KOPT-K1 (cell line): ENCODE data around the gene PI3.

ENCODE experiments used
- H3K27ac ChIP-seq: fragments of 200-600 bp; sonication (generic); 2 replicates; pipeline ENCODE4 v1.5.1; 2016; ENCODE audit warnings: antibody characterized with exemption, mild to moderate bottlenecking, low read depth, low read length; ENCODE audit not compliant: poor library complexity, severe bottlenecking
- H3K36me3 ChIP-seq: fragments of 200-600 bp; sonication (generic); 2 replicates; pipeline ENCODE4 v1.5.1; 2017; ENCODE audit warnings: antibody characterized with exemption, mild to moderate bottlenecking, low read length, moderate library complexity; ENCODE audit not compliant: insufficient read depth
- H3K9me3 ChIP-seq: fragments of 200-600 bp; sonication (generic); 2 replicates; pipeline ENCODE4 v1.5.1; 2017; ENCODE audit warnings: antibody characterized with exemption, low read length, mild to moderate bottlenecking; ENCODE audit not compliant: insufficient read depth, poor library complexity, severe bottlenecking

The PI3 gene

GRCh38 chr20:45212836-45213235, 38.1 kb downstream of the PI3 start:
- Histone ChIP-seq H3K9me3 (no peaks in the 10 kb centered on the region), H3K27ac (no peak overlapping the region), H3K36me3 (no peaks in the 10 kb centered on the region)

GRCh38 chr20:45218124-45218523, 43.4 kb downstream of the PI3 start:
- no peaks in the 10 kb centered on the region for H3K36me3 ChIP-seq
- H3K9me3 ChIP-seq = no peaks in the 10 kb centered on the region
- H3K27ac ChIP-seq = no peak overlapping the region

GRCh38 chr20:45218636-45219035, 43.9 kb downstream of the PI3 start:
- H3K9me3 ChIP-seq = no peaks in the 10 kb centered on the region
- no peaks in the 10 kb centered on the region for H3K36me3 ChIP-seq
- H3K27ac ChIP-seq = no peak overlapping the region

GRCh38 chr20:45221076-45221475, 46.4 kb downstream of the PI3 start, which contains the start of gene SEMG2:
TSS of gene SEMG2 (plus strand) at chr20:45221373. CDS start at chr20:45221390, 17 bp downstream.
- H3K27ac ChIP-seq = no peak within 1 kb of the TSS
- H3K9me3 ChIP-seq = no peaks in the 10 kb centered on the region
- H3K36me3 ChIP-seq = no peaks in the 10 kb centered on the region

- Histone ChIP-seq H3K9me3 (no peaks in the 10 kb centered on the region), H3K36me3 (no peaks in the 10 kb centered on the region), H3K27ac (no peak overlapping the region)
These were observed 48.4 kb downstream of the PI3 start for GRCh38 chr20:45223136-45223535.
